DND-41 (cell line): ENCODE measurements around the gene ZBTB39.

Experiments used
- CTCF ChIP-seq: IDR thresholded peaks from 2 replicates; pipeline ENCODE4 v1.5.1; 2012; ENCODE audit warnings: borderline replicate concordance, low read length, moderate library complexity, mild to moderate bottlenecking; ENCODE audit not compliant: poor library complexity, severe bottlenecking; ENCODE audit errors: extremely low read depth
- EZH2 ChIP-seq: IDR thresholded peaks from 3 replicates; pipeline ENCODE4 v1.6.1; 2012; ENCODE audit warnings: borderline replicate concordance, low read depth, mild to moderate bottlenecking, moderate library complexity, low read length, inconsistent platforms; ENCODE audit not compliant: severe bottlenecking

GRCh38 chr12:57001448-57001906, 4.9 kb downstream of the ZBTB39 start:
- peak; percentile 78 for TF ChIP-seq CTCF
- no peak for TF ChIP-seq EZH2
